B cell (primary cell): ENCODE measurements around the gene PPP3CA. TPM values are rescaled to one million over a fixed set of nuclear protein-coding genes. Genes with fewer than 3 reads are reported as not detected.
A peak's percentile ranks its signal among the peaks of the same experiment; 100 is the strongest.

ENCODE experiments used
- ATAC-seq: fragments of 200-7000 bp; cut with Tn5 transposase; one replicate; pipeline ENCODE4 v1.10.0; 2021; ENCODE audit warnings: low read depth, mild to moderate bottlenecking, moderate number of reproducible peaks, moderate library complexity
- CTCF ChIA-PET: fragments of 350-600 bp; sonication (Branson Sonifier 250); formaldehyde crosslinking; loops from one replicate; lab custom pipeline; 2021; ENCODE audit warnings: antibody characterized with exemption, inconsistent platforms; lab: Charles Lee
- POLR2A ChIA-PET: fragments of 350-600 bp; sonication (Branson Sonifier 250); formaldehyde crosslinking; loops from one replicate; lab custom pipeline; 2021; ENCODE audit warnings: antibody characterized with exemption; lab: Charles Lee
- DNase-seq: peaks from one replicate; pipeline ENCODE4 v3.0.0; 2013
- H2AFZ ChIP-seq: 2 replicates; pipeline ENCODE4 v1.6.1; 2012; ENCODE audit warnings: mild to moderate bottlenecking, low read depth, low read length; ENCODE audit not compliant: insufficient read depth, poor library complexity, severe bottlenecking
- H3K27ac ChIP-seq, 2 donors: 1 replicate in 1 of 2; 2 replicates in 1 of 2; pipeline ENCODE4 v1.5.1; 2012 to 2013; ENCODE audit warnings: low read length in 2 of 2, mild to moderate bottlenecking in 2 of 2, moderate library complexity in 1 of 2
- H3K27me3 ChIP-seq, 4 experiments: fragments of 200-600 bp in 1 of 4; sonication (generic) in 1 of 4; replicated peaks in 1 of 4; 1 replicate in 2 of 4; 2 replicates in 2 of 4; pipeline versions ENCODE4 v1.6.1 to v1.7.0; 2013 to 2016; ENCODE audit warnings: low read length in 3 of 4, mild to moderate bottlenecking in 2 of 4, mixed read lengths in 1 of 4, moderate library complexity in 1 of 4; ENCODE audit not compliant: insufficient read depth in 4 of 4, control insufficient read depth in 3 of 4; ENCODE audit errors: control extremely low read depth in 1 of 4
- H3K36me3 ChIP-seq, 2 experiments: replicated peaks in 1 of 2; 1 replicate in 1 of 2; 2 replicates in 1 of 2; pipeline versions ENCODE4 v1.6.1 to v1.7.1; 2013; ENCODE audit warnings: low read length in 1 of 2; ENCODE audit not compliant: insufficient read depth in 2 of 2, control insufficient read depth in 1 of 2; ENCODE audit errors: control extremely low read depth in 1 of 2, extremely low read depth in 1 of 2
- H3K4me1 ChIP-seq, 2 donors: fragments of 200-600 bp in 1 of 2; sonication (generic) in 1 of 2; 1 replicate in 1 of 2; 2 replicates in 1 of 2; pipeline versions ENCODE4 v1.5.1 to v1.6.1; 2013 to 2017; ENCODE audit warnings: low read length in 2 of 2; ENCODE audit not compliant: control insufficient read depth in 2 of 2, insufficient read depth in 2 of 2
- H3K4me2 ChIP-seq: replicated peaks from 2 replicates; pipeline ENCODE3; 2012; ENCODE audit warnings: mild to moderate bottlenecking, low read depth, low read length; ENCODE audit not compliant: poor library complexity, severe bottlenecking
- H3K4me3 ChIP-seq, 5 experiments: fragments of 200-600 bp in 1 of 5; sonication (generic) in 1 of 5; 1 replicate in 3 of 5; 2 replicates in 2 of 5; pipeline versions ENCODE4 v1.5.1 to v1.7.0; 2011 to 2016; ENCODE audit warnings: low read length in 4 of 5, mild to moderate bottlenecking in 4 of 5, low read depth in 2 of 5, control low read depth in 1 of 5, moderate library complexity in 1 of 5; ENCODE audit not compliant: insufficient read depth in 1 of 5; ENCODE audit errors: control extremely low read depth in 1 of 5, extremely low read depth in 1 of 5
- H3K79me2 ChIP-seq: fragments of 200-600 bp; sonication (generic); one replicate; pipeline ENCODE4 v1.6.0; 2016; ENCODE audit warnings: low read length; ENCODE audit not compliant: control insufficient read depth, insufficient read depth
- H3K9ac ChIP-seq: fragments of 200-600 bp; sonication (generic); 2 replicates; pipeline ENCODE4 v1.6.1; 2017; ENCODE audit warnings: mild to moderate bottlenecking, low read length, moderate library complexity
- H3K9me3 ChIP-seq, 3 donors: one replicate each; pipeline versions ENCODE4 v1.6.1 to v1.7.1; 2013; ENCODE audit warnings: low read length in 2 of 3; ENCODE audit not compliant: control insufficient read depth in 2 of 3, insufficient read depth in 1 of 3; ENCODE audit errors: control extremely low read depth in 1 of 3
- H4K20me1 ChIP-seq: 2 replicates; pipeline ENCODE4 v1.6.0; 2012; ENCODE audit warnings: mild to moderate bottlenecking, low read length; ENCODE audit not compliant: insufficient read depth, control insufficient read depth, poor library complexity, severe bottlenecking
- H3K27ac Mint-ChIP-seq: one replicate; pipeline ENCODE4 v1.8.0; 2021; ENCODE audit warnings: mixed read lengths
- H3K27me3 Mint-ChIP-seq: one replicate; pipeline ENCODE4 v1.8.0; 2021; ENCODE audit warnings: mixed read lengths
- H3K4me1 Mint-ChIP-seq: one replicate; pipeline ENCODE4 v1.8.0; 2021; ENCODE audit warnings: mixed read lengths
- H3K4me3 Mint-ChIP-seq: one replicate; pipeline ENCODE4 v1.8.0; 2021; ENCODE audit warnings: mixed read lengths
- H3K9me3 Mint-ChIP-seq: one replicate; pipeline ENCODE4 v1.8.0; 2022; ENCODE audit warnings: mixed read lengths; ENCODE audit not compliant: insufficient read depth
- CTCF ChIP-seq: fragments of 200-600 bp; IDR thresholded peaks from one replicate; pipeline ENCODE4 v1.8.0; 2022; ENCODE audit warnings: antibody characterized with exemption, mild to moderate bottlenecking
- EZH2 ChIP-seq: IDR thresholded peaks from 2 replicates; pipeline ENCODE4 v1.6.1; 2012; ENCODE audit warnings: borderline replicate concordance, low read depth, mild to moderate bottlenecking, moderate library complexity, low read length; ENCODE audit not compliant: insufficient read depth, poor library complexity, severe bottlenecking
- WGBS: methylation state at CpG from one replicate; pipeline ENCODE4 v1.1.5; 2013; ENCODE audit warnings: missing lambda C conversion rate; ENCODE audit not compliant: insufficient coverage; 5-methylcytosine and 5-hydroxymethylcytosine counted together
- intact Hi-C: fragments of 100-400 bp; cut with micrococcal nuclease; formaldehyde crosslinking; loops from one replicate; pipeline ENCODE4 v1.10.0; 2022
- polyA plus RNA-seq: library from polyadenylated mRNA; depleted of rRNA; stranded (reverse); fragments of >200 nt; gene quantifications from 2 replicates; pipeline ENCODE4 v1.2.3, GENCODE V29; 2012
- total RNA-seq, 2 donors: library from RNA; stranded (reverse); fragments of 120-200 nt in 1 of 2; gene quantifications; 1 replicate in 1 of 2; 2 replicates in 1 of 2; pipeline versions ENCODE4 v1.2.3 to v1.2.4, GENCODE V29; 2013 to 2022

The PPP3CA gene
- total and polyA plus RNA-seq, 2 donors (not counting 1 experiment from before 2014, with no cell fraction given) = 14.3 to 85.1 TPM

DNA sequence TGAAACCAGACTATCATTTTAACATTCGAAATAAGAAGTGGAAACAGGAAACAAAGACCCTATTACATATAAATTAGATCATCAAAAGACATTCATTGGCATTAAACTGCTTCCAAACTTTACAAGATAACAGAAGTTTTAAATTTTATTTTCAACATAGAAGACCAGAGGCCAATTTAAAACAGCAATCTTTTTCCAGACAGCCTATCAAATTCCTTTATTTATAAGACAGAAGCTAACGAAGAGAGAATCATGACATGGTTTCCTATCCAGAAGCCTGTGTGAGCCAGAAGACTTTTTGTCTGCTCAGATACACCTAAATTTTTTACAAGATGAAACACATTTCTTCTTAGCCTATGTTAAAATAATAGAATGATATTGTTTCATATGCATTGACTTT, 291.9 kb downstream of the PPP3CA start:
- no peak for DNase-seq
- intact Hi-C loops = no loop called here
- no peaks in the 10 kb centered on the region for H3K4me1 ChIP-seq
- H2AFZ ChIP-seq = no peak overlapping the region
- Mint-ChIP-seq H3K27ac (no peak overlapping the region), H3K4me1 (peaks cover 5% of the 10 kb centered on the region), H3K4me3 (no peak overlapping the region), H3K9me3 (no peaks in the 10 kb centered on the region), H3K27me3 (no peaks in the 10 kb centered on the region)
- TF ChIP-seq EZH2 = no peak
- no peak for TF ChIP-seq CTCF
- no peak for ATAC-seq
- H3K27ac ChIP-seq = no peak overlapping the region
- 80% methylated on average over 1 of the region's 2 CpGs for WGBS
- CTCF ChIA-PET = no interaction called here
- peaks cover 2 to 12% of the 10 kb centered on the region in 2 experiments for H3K36me3 ChIP-seq
- no peak overlapping the region for H3K9ac ChIP-seq
- H3K27me3 ChIP-seq = no peaks in the 10 kb centered on the region
- H3K79me2 ChIP-seq = no peaks in the 10 kb centered on the region
- no peak overlapping the region for H3K4me3 ChIP-seq
- H3K4me2 ChIP-seq = no peak overlapping the region
- no peaks in the 10 kb centered on the region for H3K9me3 ChIP-seq
- POLR2A ChIA-PET = no interaction called here
- no peaks in the 10 kb centered on the region for H4K20me1 ChIP-seq

DNA sequence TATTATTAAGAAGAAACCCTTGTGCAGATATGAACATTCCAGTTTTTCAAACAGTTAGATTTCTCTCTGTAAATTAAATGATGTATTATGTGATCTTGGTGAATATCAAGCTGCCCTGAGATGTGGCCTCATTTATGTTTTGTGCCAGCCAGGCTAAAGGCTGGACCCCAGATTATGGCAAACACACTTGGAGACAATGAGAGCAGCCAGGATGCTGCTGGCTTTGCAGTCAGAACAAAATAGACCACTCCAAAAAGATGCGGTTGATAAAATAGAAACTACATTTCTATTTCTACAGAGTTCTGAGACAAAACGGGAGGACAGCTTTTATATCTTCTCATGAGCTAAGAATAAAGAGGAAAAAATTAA, 296.5 kb downstream of the PPP3CA start:
- H3K4me3 Mint-ChIP-seq = no peak overlapping the region
- H3K4me1 ChIP-seq = no peaks in the 10 kb centered on the region
- H3K27ac ChIP-seq = no peak overlapping the region
- ATAC-seq (no peak), DNase-seq (no peak)
- no peaks in the 10 kb centered on the region for H3K27me3 ChIP-seq
- peaks cover 4 to 6% of the 10 kb centered on the region in 2 experiments for H3K36me3 ChIP-seq
- peak overlapping the region; percentile 39 for H3K27ac Mint-ChIP-seq
- H3K9me3 Mint-ChIP-seq = no peaks in the 10 kb centered on the region
- TF ChIP-seq EZH2 = no peak
- TF ChIP-seq CTCF = no peak
- no peaks in the 10 kb centered on the region for H3K79me2 ChIP-seq
- POLR2A ChIA-PET = no interaction called here
- H3K4me1 Mint-ChIP-seq = peaks cover 7% of the 10 kb centered on the region
- H4K20me1 ChIP-seq = no peaks in the 10 kb centered on the region
- H3K9ac ChIP-seq = no peak overlapping the region
- no peak overlapping the region for H2AFZ ChIP-seq
- H3K4me2 ChIP-seq = no peak overlapping the region
- H3K4me3 ChIP-seq = no peak overlapping the region
- H3K27me3 Mint-ChIP-seq = no peaks in the 10 kb centered on the region
- no peaks in the 10 kb centered on the region for H3K9me3 ChIP-seq
- WGBS = no CpG with 5 or more reads among the region's 2 CpGs
- intact Hi-C loops = no loop called here
- CTCF ChIA-PET = interaction anchor here (1.2 kb wide), 1 partner anchor 680 kb away, joined by 3 read pairs; no protein-coding TSS in a partner anchor
